Hepatocyte (in vitro differentiated cells): ENCODE data around the gene ATP13A3. TPM values are rescaled to one million over a fixed set of nuclear protein-coding genes. Genes with fewer than 3 reads are reported as not detected.

ENCODE experiments used
- DNase-seq: peaks from one replicate; pipeline ENCODE4 v3.0.0-alpha.2; 2016; ENCODE audit warnings: low spot score
- H2AFZ ChIP-seq: fragments of 200-600 bp; sonication (generic); 2 replicates; pipeline ENCODE4 v1.6.0; 2016; ENCODE audit warnings: antibody characterized with exemption, mild to moderate bottlenecking
- H3K27ac ChIP-seq: fragments of 200-600 bp; sonication (generic); 2 replicates; pipeline ENCODE4 v1.5.1; 2016; ENCODE audit warnings: mild to moderate bottlenecking
- H3K27me3 ChIP-seq: fragments of 200-600 bp; sonication (generic); 2 replicates; pipeline ENCODE4 v1.6.1; 2016
- H3K36me3 ChIP-seq: fragments of 200-600 bp; sonication (generic); replicated peaks from 2 replicates; pipeline ENCODE4 v1.5.1; 2016; ENCODE audit warnings: low read depth; ENCODE audit not compliant: insufficient read depth
- H3K4me1 ChIP-seq: fragments of 200-600 bp; sonication (generic); 2 replicates; pipeline ENCODE4 v1.5.1; 2016; ENCODE audit warnings: mild to moderate bottlenecking, moderate library complexity; ENCODE audit not compliant: insufficient read depth
- H3K4me2 ChIP-seq: fragments of 200-600 bp; sonication (generic); 2 replicates; pipeline ENCODE4 v1.6.0; 2016
- H3K4me3 ChIP-seq: fragments of 200-600 bp; sonication (generic); 2 replicates; pipeline ENCODE4 v1.5.1; 2016; ENCODE audit warnings: mild to moderate bottlenecking
- H3K79me2 ChIP-seq: fragments of 200-600 bp; sonication (generic); 2 replicates; pipeline ENCODE4 v1.6.0; 2017; ENCODE audit warnings: mild to moderate bottlenecking
- H3K9me2 ChIP-seq: fragments of 200-600 bp; sonication (generic); replicated peaks from 2 replicates; pipeline ENCODE4 v1.6.0; 2017; ENCODE audit warnings: mild to moderate bottlenecking; ENCODE audit not compliant: insufficient read depth
- H3K9me3 ChIP-seq: fragments of 200-600 bp; sonication (generic); 2 replicates; pipeline ENCODE4 v1.5.1; 2016; ENCODE audit warnings: low read depth, mild to moderate bottlenecking
- H4K20me1 ChIP-seq: fragments of 200-600 bp; sonication (generic); 2 replicates; pipeline ENCODE4 v1.6.0; 2016; ENCODE audit warnings: mild to moderate bottlenecking; ENCODE audit not compliant: insufficient read depth, poor library complexity, severe bottlenecking
- EZH2 ChIP-seq: fragments of 200-600 bp; sonication (generic); IDR thresholded peaks from 2 replicates; pipeline ENCODE4 v1.6.1; 2016; ENCODE audit warnings: antibody characterized with exemption, mild to moderate bottlenecking, borderline replicate concordance
- EZH2phosphoT487 ChIP-seq: fragments of 200-600 bp; sonication (generic); IDR thresholded peaks from one replicate; pipeline ENCODE4 v1.6.1; 2018; ENCODE audit warnings: antibody characterized with exemption, mild to moderate bottlenecking, low read depth, moderate library complexity; ENCODE audit not compliant: unreplicated experiment, severe bottlenecking
- WGBS: methylation state at CpG from one replicate; pipeline ENCODE4 v1.1.6; 2016; ENCODE audit warnings: low lambda C conversion rate; ENCODE audit errors: missing lambda C conversion rate; 5-methylcytosine and 5-hydroxymethylcytosine counted together
- polyA plus RNA-seq: library from polyadenylated mRNA; unstranded; fragments of >200 nt; fragmentation: Nextera tagmentation; extraction: Ambion mirVana; gene quantifications from 2 replicates; pipeline ENCODE4 v1.2.1, GENCODE V29; 2016
- total RNA-seq: library from RNA; depleted of rRNA; stranded (reverse); fragments of >200 nt; gene quantifications from 2 replicates; pipeline ENCODE4 v1.2.3, GENCODE V29; 2014
- TF ChIP-seq, protein P1 (sequence below): fragments of 200-600 bp; sonication (generic); IDR thresholded peaks from 2 replicates; pipeline ENCODE4 v1.5.1; 2016; ENCODE audit warnings: antibody characterized with exemption, mild to moderate bottlenecking; ENCODE audit not compliant: poor library complexity

The ATP13A3 gene
- total and polyA plus RNA-seq, 2 experiments from 2014 or later, result 18.3 to 131 TPM

DNA sequence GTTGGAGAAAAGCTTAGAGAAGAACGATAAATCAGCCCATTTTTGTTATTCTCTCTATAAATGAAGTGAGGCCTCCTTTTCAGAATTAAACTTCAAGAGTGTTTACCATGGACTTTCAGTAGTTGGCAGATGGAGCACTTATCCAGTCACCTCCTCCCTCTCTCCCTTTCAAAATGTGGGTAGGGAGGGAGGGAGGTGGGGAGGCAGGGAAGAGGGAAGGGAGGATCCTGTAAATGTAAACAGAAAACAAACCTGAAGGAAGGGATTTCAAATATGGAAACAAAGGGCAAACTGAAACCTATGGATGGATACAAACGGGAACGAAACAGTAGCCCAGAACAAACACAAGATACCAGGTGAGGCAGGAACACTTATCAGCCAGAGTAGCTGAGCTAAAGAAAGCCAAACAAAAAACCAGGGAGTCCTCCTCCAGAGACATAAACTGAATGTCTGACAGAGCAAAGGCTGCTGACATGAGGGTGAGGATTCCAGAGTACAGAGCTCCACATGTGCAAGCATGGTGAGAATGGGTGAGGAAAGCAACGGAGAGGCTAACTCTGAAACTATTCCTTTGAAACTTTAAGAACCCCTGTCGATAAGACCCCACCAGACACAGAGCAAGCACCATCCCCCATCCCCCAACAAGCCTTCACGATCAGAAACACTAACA, 46.8 kb downstream of the ATP13A3 start:
- Histone ChIP-seq H3K9me3 (no peaks in the 10 kb centered on the region), H3K4me2 (peak overlapping the region; percentile 54), H3K27ac (peak overlapping the region; percentile 58), H3K36me3 (no peaks in the 10 kb centered on the region), H3K27me3 (no peaks in the 10 kb centered on the region), H3K9me2 (no peaks in the 10 kb centered on the region), H2AFZ (no peak overlapping the region), H4K20me1 (no peaks in the 10 kb centered on the region), H3K4me3 (no peak overlapping the region), H3K79me2 (no peaks in the 10 kb centered on the region), H3K4me1 (peaks cover 13% of the 10 kb centered on the region)
- DNase-seq, result peak; percentile 11
- WGBS, result 30% methylated on average over 6 of the region's 6 CpGs
- TF ChIP-seq EZH2 (no peak), EZH2phosphoT487 (no peak)
- TF ChIP-seq, protein P1, sequence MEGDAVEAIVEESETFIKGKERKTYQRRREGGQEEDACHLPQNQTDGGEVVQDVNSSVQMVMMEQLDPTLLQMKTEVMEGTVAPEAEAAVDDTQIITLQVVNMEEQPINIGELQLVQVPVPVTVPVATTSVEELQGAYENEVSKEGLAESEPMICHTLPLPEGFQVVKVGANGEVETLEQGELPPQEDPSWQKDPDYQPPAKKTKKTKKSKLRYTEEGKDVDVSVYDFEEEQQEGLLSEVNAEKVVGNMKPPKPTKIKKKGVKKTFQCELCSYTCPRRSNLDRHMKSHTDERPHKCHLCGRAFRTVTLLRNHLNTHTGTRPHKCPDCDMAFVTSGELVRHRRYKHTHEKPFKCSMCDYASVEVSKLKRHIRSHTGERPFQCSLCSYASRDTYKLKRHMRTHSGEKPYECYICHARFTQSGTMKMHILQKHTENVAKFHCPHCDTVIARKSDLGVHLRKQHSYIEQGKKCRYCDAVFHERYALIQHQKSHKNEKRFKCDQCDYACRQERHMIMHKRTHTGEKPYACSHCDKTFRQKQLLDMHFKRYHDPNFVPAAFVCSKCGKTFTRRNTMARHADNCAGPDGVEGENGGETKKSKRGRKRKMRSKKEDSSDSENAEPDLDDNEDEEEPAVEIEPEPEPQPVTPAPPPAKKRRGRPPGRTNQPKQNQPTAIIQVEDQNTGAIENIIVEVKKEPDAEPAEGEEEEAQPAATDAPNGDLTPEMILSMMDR, result no peak

DNA sequence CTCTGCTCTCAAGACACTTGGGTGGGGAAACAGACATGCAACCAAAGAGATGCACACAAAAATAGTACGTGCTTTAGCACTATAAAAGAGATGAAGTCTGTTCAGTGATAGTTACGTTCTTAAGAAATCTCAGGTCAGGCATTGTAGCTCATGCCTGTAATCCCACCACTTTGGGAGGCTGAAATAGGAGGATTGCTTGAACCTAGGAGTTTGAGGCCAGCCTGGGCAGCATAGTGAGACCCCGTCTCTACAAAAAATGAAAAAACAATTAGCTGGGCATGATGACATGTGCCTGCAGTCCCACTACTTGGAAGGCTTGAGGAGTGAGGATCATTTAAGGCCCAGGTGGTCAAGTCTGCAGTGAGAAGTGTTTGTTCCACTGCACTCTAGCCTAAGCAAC, 52.3 kb downstream of the ATP13A3 start:
- Histone ChIP-seq H3K4me3 (no peak overlapping the region), H2AFZ (no peak overlapping the region), H3K9me3 (no peaks in the 10 kb centered on the region), H3K9me2 (no peaks in the 10 kb centered on the region), H3K27me3 (no peaks in the 10 kb centered on the region), H4K20me1 (no peaks in the 10 kb centered on the region), H3K4me2 (no peak overlapping the region), H3K4me1 (peaks cover 1% of the 10 kb centered on the region), H3K36me3 (no peaks in the 10 kb centered on the region), H3K79me2 (no peaks in the 10 kb centered on the region), H3K27ac (no peak overlapping the region)
- TF ChIP-seq EZH2 (no peak), EZH2phosphoT487 (no peak)
- TF ChIP-seq, protein P1, result no peak
- DNase-seq, result no peak
- 78% methylated on average over 3 of the region's 3 CpGs for WGBS

DNA sequence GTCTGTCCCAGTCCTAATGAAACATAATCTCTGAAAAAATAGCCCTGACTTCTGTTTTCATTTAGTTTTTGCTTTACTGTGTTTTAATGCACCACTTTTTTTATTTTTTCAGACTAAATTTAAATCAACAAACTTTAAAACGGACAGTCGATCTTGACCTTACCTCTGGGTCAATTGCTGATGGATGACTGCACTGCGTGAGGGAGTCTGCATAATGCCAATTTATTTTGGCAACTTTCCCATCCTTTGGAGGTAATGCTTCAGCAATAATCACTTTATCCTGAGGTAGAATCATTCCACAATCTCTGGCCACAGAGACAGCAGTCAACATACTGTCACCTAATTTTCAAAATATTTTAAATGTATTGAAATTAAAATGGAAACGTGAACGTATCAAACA, 55.2 kb downstream of the ATP13A3 start:
- Histone ChIP-seq H3K4me2 (no peak overlapping the region), H3K4me1 (no peaks in the 10 kb centered on the region), H2AFZ (no peak overlapping the region), H3K79me2 (no peaks in the 10 kb centered on the region), H3K27ac (no peak overlapping the region), H3K36me3 (no peaks in the 10 kb centered on the region), H3K9me3 (no peaks in the 10 kb centered on the region), H3K27me3 (no peaks in the 10 kb centered on the region), H3K9me2 (no peaks in the 10 kb centered on the region), H4K20me1 (no peaks in the 10 kb centered on the region), H3K4me3 (no peak overlapping the region)
- no peak for TF ChIP-seq EZH2phosphoT487
- TF ChIP-seq, protein P1, result no peak
- TF ChIP-seq EZH2, result no peak
- no peak for DNase-seq
- 92% methylated on average over 5 of the region's 5 CpGs for WGBS
